SK-N-SH treated with all-trans-retinoic acid at 6 μM for 48 hours (cell line): ENCODE data around the gene ATOH8.

ENCODE experiments used
- ATAC-seq: fragments of 200-7000 bp; cut with Tn5 transposase; 3 replicates; pipeline ENCODE4 v1.9.1; 2020; ENCODE audit warnings: mild to moderate bottlenecking, moderate library complexity
- BACH2 ChIP-seq: fragments of 250-450 bp; sonication (Bioruptor Pico); IDR thresholded peaks from 2 replicates; pipeline ENCODE4 v1.9.0; 2021; ENCODE audit warnings: mild to moderate bottlenecking, borderline replicate concordance
- ESRRG ChIP-seq: fragments of 250-450 bp; sonication (Bioruptor Pico); IDR thresholded peaks from 2 replicates; pipeline ENCODE4 v1.6.1; 2021; ENCODE audit warnings: mild to moderate bottlenecking
- ISL1 ChIP-seq: fragments of 250-450 bp; sonication (Bioruptor Pico); IDR thresholded peaks from 2 replicates; pipeline ENCODE4 v2.1.2; 2022; ENCODE audit warnings: mild to moderate bottlenecking, moderate library complexity
- PPARA ChIP-seq: fragments of 250-450 bp; sonication (Bioruptor Pico); IDR thresholded peaks from 2 replicates; pipeline ENCODE4 v1.5.0; 2020; ENCODE audit warnings: mild to moderate bottlenecking, borderline replicate concordance
- TCF4 ChIP-seq: fragments of 250-450 bp; sonication (Bioruptor Pico); IDR thresholded peaks from 2 replicates; pipeline ENCODE4 v1.8.0; 2021; ENCODE audit warnings: mild to moderate bottlenecking, moderate library complexity, borderline replicate concordance
- ZFP3 ChIP-seq: fragments of 250-450 bp; sonication (Bioruptor Pico); IDR thresholded peaks from 2 replicates; pipeline ENCODE4 v1.5.0; 2020; ENCODE audit warnings: mild to moderate bottlenecking, moderate library complexity
- ZFP30 ChIP-seq: fragments of 450-650 bp; formaldehyde crosslinking; IDR thresholded peaks from 2 replicates; pipeline ENCODE4 v1.5.0; 2022; ENCODE audit warnings: mild to moderate bottlenecking, moderate library complexity
- ZNF8 ChIP-seq: fragments of 450-650 bp; formaldehyde crosslinking; IDR thresholded peaks from 2 replicates; pipeline ENCODE4 v1.5.0; 2020; ENCODE audit warnings: mild to moderate bottlenecking, moderate library complexity
- TF ChIP-seq, protein P1 (sequence below): fragments of 250-450 bp; sonication (Bioruptor Pico); IDR thresholded peaks from 2 replicates; pipeline ENCODE4 v1.5.1; 2021; ENCODE audit warnings: mild to moderate bottlenecking, moderate library complexity
- TF ChIP-seq, protein P2 (sequence below): fragments of 250-450 bp; sonication (Bioruptor Pico); IDR thresholded peaks from 2 replicates; pipeline ENCODE4 v1.5.0; 2020; ENCODE audit warnings: mild to moderate bottlenecking, moderate library complexity
- TF ChIP-seq, protein P3 (sequence below): fragments of 250-450 bp; sonication (Bioruptor Pico); IDR thresholded peaks from 2 replicates; pipeline ENCODE4 v1.8.0; 2021; ENCODE audit warnings: low read depth, mild to moderate bottlenecking, moderate library complexity, borderline replicate concordance
- TF ChIP-seq, protein P4 (sequence below): fragments of 250-450 bp; sonication (Bioruptor Pico); IDR thresholded peaks from 2 replicates; pipeline ENCODE4 v1.8.0; 2020; ENCODE audit warnings: mild to moderate bottlenecking, moderate library complexity, borderline replicate concordance

Gene ATOH8

DNA sequence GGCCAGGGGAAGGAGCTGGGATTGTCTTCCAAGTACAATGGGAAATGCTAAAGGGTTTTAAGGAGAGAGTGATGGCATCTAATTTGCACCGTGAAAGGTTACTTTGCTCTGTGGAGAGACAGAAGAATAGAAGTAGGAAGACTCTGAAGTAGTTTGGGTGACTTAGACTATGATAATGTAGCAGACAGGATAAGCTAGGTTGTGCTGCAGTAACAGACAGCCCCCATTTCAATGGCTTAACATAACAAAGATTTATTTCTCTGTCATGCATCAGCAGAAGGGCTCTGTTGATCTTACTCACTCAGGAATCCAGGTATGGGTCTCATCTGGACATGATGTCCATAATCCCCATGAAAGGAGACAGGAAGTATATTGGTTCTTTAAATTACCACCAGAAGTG, 33.3 kb upstream of the ATOH8 start (continued):
- TF ChIP-seq, protein P1, sequence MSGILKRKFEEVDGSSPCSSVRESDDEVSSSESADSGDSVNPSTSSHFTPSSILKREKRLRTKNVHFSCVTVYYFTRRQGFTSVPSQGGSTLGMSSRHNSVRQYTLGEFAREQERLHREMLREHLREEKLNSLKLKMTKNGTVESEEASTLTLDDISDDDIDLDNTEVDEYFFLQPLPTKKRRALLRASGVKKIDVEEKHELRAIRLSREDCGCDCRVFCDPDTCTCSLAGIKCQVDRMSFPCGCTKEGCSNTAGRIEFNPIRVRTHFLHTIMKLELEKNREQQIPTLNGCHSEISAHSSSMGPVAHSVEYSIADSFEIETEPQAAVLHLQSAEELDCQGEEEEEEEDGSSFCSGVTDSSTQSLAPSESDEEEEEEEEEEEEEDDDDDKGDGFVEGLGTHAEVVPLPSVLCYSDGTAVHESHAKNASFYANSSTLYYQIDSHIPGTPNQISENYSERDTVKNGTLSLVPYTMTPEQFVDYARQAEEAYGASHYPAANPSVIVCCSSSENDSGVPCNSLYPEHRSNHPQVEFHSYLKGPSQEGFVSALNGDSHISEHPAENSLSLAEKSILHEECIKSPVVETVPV (CRISPR knock-in tag): no peak

DNA sequence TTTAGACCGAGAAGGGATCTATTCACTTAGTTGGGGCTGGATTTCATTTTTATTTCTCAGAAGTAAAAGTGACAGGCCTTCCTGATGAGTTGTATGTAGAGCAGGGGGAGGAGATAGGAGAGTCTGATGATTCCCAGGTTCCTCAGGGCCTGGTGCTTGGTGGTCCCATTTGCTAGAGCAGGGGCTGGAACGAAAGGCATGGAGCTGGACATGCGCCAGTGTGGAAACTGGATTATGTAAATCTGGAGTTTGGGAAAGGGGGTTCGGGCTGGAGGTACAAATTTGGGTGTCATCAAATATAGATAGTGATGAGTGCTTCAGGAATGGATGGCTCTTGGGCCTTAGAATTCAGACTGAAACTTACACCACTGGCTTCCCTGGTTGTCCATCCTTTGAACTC, 32.1 kb upstream of the ATOH8 start:
- TF ChIP-seq PPARA (CRISPR knock-in tag) (no peak), ZFP30 (no peak), ESRRG (CRISPR knock-in tag) (no peak), BACH2 (CRISPR knock-in tag) (no peak)
- TF ChIP-seq, protein P2, sequence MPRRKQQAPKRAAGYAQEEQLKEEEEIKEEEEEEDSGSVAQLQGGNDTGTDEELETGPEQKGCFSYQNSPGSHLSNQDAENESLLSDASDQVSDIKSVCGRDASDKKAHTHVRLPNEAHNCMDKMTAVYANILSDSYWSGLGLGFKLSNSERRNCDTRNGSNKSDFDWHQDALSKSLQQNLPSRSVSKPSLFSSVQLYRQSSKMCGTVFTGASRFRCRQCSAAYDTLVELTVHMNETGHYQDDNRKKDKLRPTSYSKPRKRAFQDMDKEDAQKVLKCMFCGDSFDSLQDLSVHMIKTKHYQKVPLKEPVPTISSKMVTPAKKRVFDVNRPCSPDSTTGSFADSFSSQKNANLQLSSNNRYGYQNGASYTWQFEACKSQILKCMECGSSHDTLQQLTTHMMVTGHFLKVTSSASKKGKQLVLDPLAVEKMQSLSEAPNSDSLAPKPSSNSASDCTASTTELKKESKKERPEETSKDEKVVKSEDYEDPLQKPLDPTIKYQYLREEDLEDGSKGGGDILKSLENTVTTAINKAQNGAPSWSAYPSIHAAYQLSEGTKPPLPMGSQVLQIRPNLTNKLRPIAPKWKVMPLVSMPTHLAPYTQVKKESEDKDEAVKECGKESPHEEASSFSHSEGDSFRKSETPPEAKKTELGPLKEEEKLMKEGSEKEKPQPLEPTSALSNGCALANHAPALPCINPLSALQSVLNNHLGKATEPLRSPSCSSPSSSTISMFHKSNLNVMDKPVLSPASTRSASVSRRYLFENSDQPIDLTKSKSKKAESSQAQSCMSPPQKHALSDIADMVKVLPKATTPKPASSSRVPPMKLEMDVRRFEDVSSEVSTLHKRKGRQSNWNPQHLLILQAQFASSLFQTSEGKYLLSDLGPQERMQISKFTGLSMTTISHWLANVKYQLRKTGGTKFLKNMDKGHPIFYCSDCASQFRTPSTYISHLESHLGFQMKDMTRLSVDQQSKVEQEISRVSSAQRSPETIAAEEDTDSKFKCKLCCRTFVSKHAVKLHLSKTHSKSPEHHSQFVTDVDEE (CRISPR knock-in tag): no peak
- no peak for ATAC-seq

DNA sequence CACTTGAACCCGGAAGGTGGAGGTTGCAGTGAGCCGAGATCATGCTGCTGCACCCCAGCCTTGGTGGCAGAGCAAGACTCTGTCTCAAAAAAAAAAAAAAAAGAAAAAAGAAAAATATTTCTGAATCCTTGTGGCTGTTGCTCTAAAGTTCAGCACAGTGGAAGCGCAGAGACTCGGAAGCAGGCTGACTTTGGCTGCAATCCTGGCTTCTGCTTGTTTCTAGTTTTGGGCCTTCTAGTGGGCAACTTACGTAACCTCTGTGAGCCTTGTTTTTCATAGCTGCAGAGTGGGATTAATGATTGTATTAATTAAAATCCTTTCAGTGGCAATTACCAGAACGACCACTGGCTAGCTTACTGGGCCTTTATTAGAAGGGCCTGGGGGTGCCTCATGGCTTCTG, 31.3 kb upstream of the ATOH8 start:
- ATAC-seq: no peak
- no peak for TF ChIP-seq ZFP3 (CRISPR knock-in tag)
- no peak for TF ChIP-seq TCF4 (CRISPR knock-in tag)
- TF ChIP-seq, protein P3, sequence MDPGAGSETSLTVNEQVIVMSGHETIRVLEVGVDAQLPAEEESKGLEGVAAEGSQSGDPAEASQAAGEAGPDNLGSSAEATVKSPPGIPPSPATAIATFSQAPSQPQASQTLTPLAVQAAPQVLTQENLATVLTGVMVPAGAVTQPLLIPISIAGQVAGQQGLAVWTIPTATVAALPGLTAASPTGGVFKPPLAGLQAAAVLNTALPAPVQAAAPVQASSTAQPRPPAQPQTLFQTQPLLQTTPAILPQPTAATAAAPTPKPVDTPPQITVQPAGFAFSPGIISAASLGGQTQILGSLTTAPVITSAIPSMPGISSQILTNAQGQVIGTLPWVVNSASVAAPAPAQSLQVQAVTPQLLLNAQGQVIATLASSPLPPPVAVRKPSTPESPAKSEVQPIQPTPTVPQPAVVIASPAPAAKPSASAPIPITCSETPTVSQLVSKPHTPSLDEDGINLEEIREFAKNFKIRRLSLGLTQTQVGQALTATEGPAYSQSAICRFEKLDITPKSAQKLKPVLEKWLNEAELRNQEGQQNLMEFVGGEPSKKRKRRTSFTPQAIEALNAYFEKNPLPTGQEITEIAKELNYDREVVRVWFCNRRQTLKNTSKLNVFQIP: no peak
- TF ChIP-seq, protein P4, sequence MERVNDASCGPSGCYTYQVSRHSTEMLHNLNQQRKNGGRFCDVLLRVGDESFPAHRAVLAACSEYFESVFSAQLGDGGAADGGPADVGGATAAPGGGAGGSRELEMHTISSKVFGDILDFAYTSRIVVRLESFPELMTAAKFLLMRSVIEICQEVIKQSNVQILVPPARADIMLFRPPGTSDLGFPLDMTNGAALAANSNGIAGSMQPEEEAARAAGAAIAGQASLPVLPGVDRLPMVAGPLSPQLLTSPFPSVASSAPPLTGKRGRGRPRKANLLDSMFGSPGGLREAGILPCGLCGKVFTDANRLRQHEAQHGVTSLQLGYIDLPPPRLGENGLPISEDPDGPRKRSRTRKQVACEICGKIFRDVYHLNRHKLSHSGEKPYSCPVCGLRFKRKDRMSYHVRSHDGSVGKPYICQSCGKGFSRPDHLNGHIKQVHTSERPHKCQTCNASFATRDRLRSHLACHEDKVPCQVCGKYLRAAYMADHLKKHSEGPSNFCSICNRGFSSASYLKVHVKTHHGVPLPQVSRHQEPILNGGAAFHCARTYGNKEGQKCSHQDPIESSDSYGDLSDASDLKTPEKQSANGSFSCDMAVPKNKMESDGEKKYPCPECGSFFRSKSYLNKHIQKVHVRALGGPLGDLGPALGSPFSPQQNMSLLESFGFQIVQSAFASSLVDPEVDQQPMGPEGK: no peak
- TF ChIP-seq, all 23 proteins: peak for 0

DNA sequence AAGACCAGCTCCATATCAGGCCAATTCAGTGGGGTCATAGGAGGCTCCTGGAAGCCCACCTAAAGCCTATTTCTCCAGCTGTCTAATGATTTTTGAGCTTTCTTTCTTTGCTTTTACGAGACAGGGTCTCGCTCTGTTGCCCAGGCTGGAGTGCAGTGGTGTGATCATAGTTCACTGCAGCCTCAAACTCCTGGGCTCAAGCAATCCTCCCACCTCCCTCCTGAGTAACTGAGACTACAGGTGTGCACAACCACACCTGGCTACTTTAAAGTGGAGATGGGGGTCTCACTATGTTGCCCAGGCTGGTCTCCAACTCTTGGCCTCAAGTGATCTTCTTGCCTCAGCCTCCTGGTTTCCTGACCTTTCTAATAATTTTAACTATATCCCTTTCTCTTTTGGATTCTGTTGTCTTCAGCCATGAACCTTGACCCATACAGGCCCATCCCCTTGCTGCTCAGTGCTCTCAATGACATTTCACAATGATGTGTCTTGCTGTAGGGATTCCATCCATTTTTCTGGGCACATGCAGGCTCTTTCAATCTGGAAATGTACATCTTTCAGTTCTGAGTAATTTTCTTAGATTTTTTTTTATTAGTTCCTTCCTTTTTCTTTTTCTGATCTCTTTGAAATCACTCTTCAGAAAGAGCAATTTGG, 30.0 kb upstream of the ATOH8 start:
- no peak for ATAC-seq
- TF ChIP-seq BACH2 (CRISPR knock-in tag) (no peak), ZNF8 (no peak), PPARA (CRISPR knock-in tag) (no peak), ISL1 (CRISPR knock-in tag) (no peak)
- TF ChIP-seq, protein P3: no peak
- TF ChIP-seq, protein P4: no peak
- TF ChIP-seq, protein P2 (CRISPR knock-in tag): no peak
